MCF 10A (cell line): Measurements from ENCODE around the gene CDK5RAP1. TPM values are rescaled to one million over a fixed set of nuclear protein-coding genes. Genes with fewer than 3 reads are reported as not detected.

Experiments
- BruUV-seq: library from RNA; stranded (reverse); fragments of 400-500 nt; replicated peaks from 2 replicates; lab custom pipeline; 2021; lab: Mats Ljungman, UMichigan
- CTCF ChIA-PET: fragments of 300-600 bp; sonication (Branson Sonifier 250); formaldehyde crosslinking; extraction: SDS; loops from one replicate; lab custom pipeline; 2021; ENCODE audit warnings: antibody characterized with exemption, inconsistent platforms; lab: Yijun Ruan, JAX
- POLR2A ChIA-PET: fragments of 300-600, 350-650 bp; sonication (Branson Sonifier 250); formaldehyde crosslinking; extraction: SDS; loops from one replicate; lab custom pipeline; 2020; ENCODE audit warnings: antibody characterized with exemption, inconsistent platforms; lab: Yijun Ruan, JAX
- DNase-seq: peaks from one replicate; pipeline ENCODE4 v3.0.0-alpha.2; 2018; ENCODE audit not compliant: unreplicated experiment
- H3K27ac Mint-ChIP-seq: one replicate; pipeline ENCODE4 v1.8.0; 2022; ENCODE audit warnings: mild to moderate bottlenecking, low read depth, mixed read lengths; ENCODE audit not compliant: unreplicated experiment
- H3K27me3 Mint-ChIP-seq: one replicate; pipeline ENCODE4 v1.8.0; 2022; ENCODE audit warnings: mixed read lengths; ENCODE audit not compliant: insufficient read depth, unreplicated experiment
- H3K36me3 Mint-ChIP-seq: one replicate; pipeline ENCODE4 v1.8.0; 2022; ENCODE audit warnings: mild to moderate bottlenecking, moderate library complexity, mixed read lengths; ENCODE audit not compliant: insufficient read depth, unreplicated experiment
- H3K4me1 Mint-ChIP-seq: one replicate; pipeline ENCODE4 v1.8.0; 2022; ENCODE audit warnings: mixed read lengths; ENCODE audit not compliant: insufficient read depth, unreplicated experiment
- H3K4me3 Mint-ChIP-seq: one replicate; pipeline ENCODE4 v1.8.0; 2022; ENCODE audit warnings: mild to moderate bottlenecking, moderate library complexity, mixed read lengths; ENCODE audit not compliant: unreplicated experiment
- H3K9me3 Mint-ChIP-seq: one replicate; pipeline ENCODE4 v1.8.0; 2022; ENCODE audit warnings: mixed read lengths; ENCODE audit not compliant: unreplicated experiment
- intact Hi-C: fragments of 100-400 bp; cut with micrococcal nuclease; formaldehyde crosslinking; loops from 2 replicates; pipeline ENCODE4 v1.14.1; 2022
- total RNA-seq: library from RNA; stranded (reverse); gene quantifications from 2 replicates; pipeline ENCODE4 v1.2.3, GENCODE V29; 2022
- TF ChIP-seq, protein P1 (sequence below): fragments of 200-600 bp; IDR thresholded peaks from one replicate; pipeline ENCODE4 v1.8.0; 2022; ENCODE audit warnings: antibody characterized with exemption, mild to moderate bottlenecking; ENCODE audit not compliant: unreplicated experiment

Gene CDK5RAP1
- total RNA-seq, 1 experiment from 2014 or later: 41.0 TPM

DNA sequence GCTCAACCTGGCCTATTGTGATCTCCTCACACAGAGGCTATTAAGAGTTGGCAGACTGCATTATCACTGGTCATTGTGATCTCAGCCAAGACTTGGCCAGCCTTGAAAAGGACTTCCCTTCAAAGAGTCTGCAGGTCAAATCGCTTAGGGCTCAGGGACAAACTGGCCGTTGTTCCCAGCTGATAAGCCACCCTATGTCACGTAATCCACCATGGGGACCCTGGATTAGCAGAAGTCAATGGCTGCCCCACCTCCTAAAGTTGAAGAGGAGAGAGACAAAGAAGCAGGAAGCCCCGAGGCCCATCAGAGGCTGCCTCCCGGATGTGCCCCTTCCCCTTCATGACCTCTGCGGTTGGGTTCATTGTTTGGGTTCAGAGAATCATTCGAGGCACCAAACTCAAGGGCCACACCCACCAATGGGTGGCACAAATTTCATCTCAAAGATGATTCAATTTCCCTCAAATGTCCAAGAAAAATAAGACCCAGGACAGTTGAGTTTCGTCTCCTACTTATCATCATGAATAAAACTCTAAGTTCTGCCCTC lies 61.7 kb downstream of the CDK5RAP1 start:
- TF ChIP-seq, protein P1, sequence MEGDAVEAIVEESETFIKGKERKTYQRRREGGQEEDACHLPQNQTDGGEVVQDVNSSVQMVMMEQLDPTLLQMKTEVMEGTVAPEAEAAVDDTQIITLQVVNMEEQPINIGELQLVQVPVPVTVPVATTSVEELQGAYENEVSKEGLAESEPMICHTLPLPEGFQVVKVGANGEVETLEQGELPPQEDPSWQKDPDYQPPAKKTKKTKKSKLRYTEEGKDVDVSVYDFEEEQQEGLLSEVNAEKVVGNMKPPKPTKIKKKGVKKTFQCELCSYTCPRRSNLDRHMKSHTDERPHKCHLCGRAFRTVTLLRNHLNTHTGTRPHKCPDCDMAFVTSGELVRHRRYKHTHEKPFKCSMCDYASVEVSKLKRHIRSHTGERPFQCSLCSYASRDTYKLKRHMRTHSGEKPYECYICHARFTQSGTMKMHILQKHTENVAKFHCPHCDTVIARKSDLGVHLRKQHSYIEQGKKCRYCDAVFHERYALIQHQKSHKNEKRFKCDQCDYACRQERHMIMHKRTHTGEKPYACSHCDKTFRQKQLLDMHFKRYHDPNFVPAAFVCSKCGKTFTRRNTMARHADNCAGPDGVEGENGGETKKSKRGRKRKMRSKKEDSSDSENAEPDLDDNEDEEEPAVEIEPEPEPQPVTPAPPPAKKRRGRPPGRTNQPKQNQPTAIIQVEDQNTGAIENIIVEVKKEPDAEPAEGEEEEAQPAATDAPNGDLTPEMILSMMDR: no peak
- intact Hi-C loops: no loop called here
- no TSS peak for BruUV-seq
- POLR2A ChIA-PET: interaction anchor here (0.6 kb wide), 1 partner anchor 79 kb away, joined by 3 read pairs; no protein-coding TSS in a partner anchor
- H3K27ac Mint-ChIP-seq: no peak overlapping the region
- no peaks in the 10 kb centered on the region for H3K36me3 Mint-ChIP-seq
- no peak overlapping the region for H3K4me3 Mint-ChIP-seq
- DNase-seq: no peak
- H3K9me3 Mint-ChIP-seq: no peaks in the 10 kb centered on the region
- no peaks in the 10 kb centered on the region for H3K4me1 Mint-ChIP-seq
- CTCF ChIA-PET: no interaction called here
- peaks cover 2% of the 10 kb centered on the region for H3K27me3 Mint-ChIP-seq

DNA sequence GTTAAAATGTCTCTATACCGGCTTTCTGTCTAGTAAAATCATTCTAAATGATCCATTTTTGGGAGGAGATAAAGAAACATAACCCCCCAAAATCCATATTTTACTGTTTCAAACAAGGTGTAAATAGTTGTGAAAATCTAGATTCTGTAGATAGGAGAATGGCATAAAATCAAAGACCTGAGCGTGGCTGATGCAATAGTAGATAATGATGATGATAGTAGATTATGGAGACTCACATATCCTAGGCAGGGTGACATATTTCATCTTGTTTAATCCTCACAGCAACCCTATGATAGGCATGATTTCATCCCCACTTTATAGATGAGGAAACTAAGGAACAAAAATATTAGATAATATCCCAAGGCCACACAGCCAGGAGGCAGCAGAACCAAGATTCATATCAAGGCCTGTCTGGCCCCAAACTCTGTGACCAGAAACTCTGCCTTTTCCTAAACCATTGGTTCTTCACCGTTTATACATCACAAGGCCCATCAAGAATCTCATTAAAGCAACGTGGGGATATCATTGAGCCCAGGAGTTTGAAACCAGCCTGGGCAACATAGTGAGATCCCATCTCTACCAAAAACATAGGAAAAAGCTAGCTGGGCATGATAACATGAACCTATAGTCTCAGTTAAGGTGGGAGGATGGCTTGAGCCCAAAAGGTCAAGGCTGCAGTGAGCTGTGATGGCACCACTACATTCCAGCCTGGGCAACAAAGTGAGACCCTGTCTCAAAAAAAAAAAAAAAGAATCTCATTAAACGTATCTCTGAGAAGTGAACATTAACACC lies 62.7 kb downstream of the CDK5RAP1 start:
- intact Hi-C loops: no loop called here
- Mint-ChIP-seq H3K27me3 (peaks cover 11% of the 10 kb centered on the region), H3K9me3 (no peaks in the 10 kb centered on the region), H3K27ac (no peak overlapping the region), H3K4me3 (no peak overlapping the region), H3K36me3 (no peaks in the 10 kb centered on the region), H3K4me1 (no peaks in the 10 kb centered on the region)
- TF ChIP-seq, protein P1: no peak
- BruUV-seq: no TSS peak
- DNase-seq: no peak
- ChIA-PET CTCF (no interaction called here), POLR2A (interaction anchor here (0.6 kb wide), 1 partner anchor 80 kb away, joined by 3 read pairs; no protein-coding TSS in a partner anchor)

DNA sequence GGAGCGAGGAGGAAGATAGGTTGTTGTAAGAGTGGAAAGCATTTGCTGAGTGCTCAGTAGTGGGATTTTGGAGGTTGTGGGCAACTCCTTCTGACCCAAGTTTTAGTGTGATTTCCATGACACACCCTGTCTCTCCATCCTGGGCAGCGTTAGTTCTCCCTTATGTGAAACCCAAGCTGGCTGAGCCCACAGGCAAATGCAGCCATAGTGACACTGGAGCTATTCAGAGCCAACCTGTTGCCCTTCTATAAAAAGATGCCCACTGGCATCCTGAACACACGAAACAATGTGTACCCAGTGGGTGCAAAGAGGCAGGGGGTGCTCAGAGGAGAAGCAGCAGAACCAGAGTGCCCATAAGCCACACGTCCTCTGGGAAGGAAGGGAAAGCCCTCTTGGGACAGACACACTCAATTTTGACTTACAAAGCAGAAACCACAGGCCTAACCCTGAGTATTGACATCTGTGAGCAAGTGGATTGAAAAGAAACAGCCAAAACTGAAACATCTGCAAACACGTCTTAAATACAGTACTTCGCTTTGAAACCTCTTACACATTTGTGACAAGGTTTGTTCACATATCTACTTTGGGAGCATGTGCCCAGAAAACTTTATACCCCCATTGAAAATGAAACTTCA lies 63.7 kb downstream of the CDK5RAP1 start:
- DNase-seq: no peak
- H3K27ac Mint-ChIP-seq: no peak overlapping the region
- POLR2A ChIA-PET: no interaction called here
- no peaks in the 10 kb centered on the region for H3K9me3 Mint-ChIP-seq
- H3K36me3 Mint-ChIP-seq: no peaks in the 10 kb centered on the region
- H3K4me3 Mint-ChIP-seq: no peak overlapping the region
- CTCF ChIA-PET: interaction anchor here (0.6 kb wide), 1 partner anchor 577 kb away, joined by 4 read pairs; no protein-coding TSS in a partner anchor
- H3K27me3 Mint-ChIP-seq: peaks cover 21% of the 10 kb centered on the region
- intact Hi-C loops: no loop called here
- TF ChIP-seq, protein P1: no peak
- no TSS peak for BruUV-seq
- no peaks in the 10 kb centered on the region for H3K4me1 Mint-ChIP-seq

DNA sequence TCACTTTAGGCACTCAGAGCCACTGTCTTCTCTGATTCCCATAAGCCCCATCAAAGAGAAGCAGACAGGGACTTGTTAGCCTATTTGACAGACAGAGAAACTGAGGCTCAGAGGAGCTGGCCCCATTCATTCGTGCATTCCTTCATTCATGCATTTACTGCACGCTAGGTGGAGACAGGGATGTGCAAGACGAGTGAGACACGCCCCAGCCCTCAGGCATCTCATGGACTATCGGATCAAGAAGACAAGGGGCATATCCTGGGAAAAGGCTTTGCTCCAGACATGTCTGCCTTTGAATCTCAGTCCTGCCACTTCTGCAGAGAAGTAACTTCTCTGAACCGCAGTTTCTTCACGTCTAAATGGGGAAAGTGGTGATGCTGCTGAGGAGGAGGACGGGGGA lies 64.2 kb downstream of the CDK5RAP1 start:
- Mint-ChIP-seq H3K36me3 (no peaks in the 10 kb centered on the region), H3K27ac (no peak overlapping the region), H3K27me3 (peaks cover 27% of the 10 kb centered on the region), H3K9me3 (no peaks in the 10 kb centered on the region), H3K4me1 (no peaks in the 10 kb centered on the region), H3K4me3 (no peak overlapping the region)
- POLR2A ChIA-PET: no interaction called here
- CTCF ChIA-PET: interaction anchor here (0.6 to 0.7 kb wide), 3 partner anchors 240 to 578 kb away, joined by 3 to 4 read pairs (median 3); no protein-coding TSS in a partner anchor
- peak; percentile 37 for DNase-seq
- intact Hi-C loops: no loop called here
- TF ChIP-seq, protein P1: no peak
- no TSS peak for BruUV-seq
